ENCODE measurements around the gene CFAP100.

The CFAP100 gene

DNA sequence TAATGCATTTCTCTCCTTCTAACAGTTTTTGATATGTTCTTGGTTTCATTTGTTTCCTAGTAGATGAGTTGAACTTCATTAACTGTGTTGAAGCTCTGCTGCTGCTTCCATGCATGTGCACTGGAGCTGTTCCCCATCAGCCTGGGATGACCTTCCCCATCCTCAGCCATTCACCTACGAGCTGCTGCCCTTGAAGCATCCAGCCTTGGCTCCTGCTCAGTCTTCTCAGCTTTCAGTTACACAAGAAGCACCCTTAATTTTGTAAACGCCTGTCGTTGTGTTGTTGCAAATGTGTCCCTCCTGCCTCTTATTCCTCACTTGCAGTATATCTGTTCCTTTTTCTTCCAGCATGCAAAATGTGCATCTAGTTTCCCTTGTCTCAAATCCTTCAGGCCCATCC is 89.4 kb downstream of the CFAP100 start:
- DNase-seq: no peak

DNA sequence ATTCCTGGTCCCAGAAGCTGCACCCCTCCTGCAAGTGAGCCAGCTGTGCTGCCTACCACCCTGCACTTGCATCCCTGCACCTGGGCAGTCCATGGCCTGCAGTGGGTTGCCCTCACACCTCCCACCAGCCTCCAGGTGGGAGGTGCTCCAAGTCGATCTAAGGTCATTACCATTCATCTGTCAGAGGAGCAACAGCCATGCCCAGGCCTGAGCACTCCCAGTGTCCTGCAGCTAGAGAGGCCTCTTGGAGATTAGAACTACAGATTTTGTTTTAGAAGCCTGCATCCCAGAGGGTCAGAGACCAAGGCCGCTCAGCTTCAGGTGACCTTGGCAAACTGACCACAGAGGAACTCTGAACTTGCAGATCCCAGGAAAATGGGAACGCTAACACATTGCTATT is 90.0 kb downstream of the CFAP100 start:
- DNase-seq: no peak

DNA sequence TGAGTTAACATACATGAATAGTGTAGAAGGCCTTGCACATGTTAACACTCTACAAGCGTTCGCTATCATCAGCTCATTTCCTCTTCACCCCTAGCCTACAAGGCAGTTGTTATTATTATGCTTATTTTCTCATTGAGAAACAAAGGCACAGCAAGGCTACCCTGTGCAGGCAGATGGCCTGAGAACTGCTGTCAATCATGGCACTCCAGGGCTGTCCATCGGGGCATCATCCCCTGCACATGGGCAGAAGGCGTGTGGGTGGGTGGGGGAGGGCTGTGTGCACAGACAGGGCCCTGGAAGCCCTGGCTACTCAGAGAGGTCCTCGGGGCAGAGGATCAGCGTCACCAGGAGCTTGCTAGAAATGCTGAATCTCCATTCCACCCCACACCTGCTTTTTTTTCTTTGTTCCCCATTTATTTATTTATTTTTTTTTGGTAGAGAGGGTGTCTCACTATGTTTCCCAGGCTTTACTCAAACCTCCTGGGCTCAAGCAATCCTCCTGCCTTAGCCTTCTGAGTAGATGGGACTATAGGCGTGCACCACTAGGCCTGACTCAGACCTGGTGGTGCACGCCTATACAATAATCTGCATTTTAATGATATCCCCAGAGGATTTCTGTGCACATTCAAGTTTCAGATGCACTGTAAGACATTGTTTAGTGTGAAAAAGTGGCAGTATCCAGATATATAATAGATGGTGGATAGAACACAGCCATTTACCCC is 90.6 kb downstream of the CFAP100 start:
- no peak for DNase-seq

DNA sequence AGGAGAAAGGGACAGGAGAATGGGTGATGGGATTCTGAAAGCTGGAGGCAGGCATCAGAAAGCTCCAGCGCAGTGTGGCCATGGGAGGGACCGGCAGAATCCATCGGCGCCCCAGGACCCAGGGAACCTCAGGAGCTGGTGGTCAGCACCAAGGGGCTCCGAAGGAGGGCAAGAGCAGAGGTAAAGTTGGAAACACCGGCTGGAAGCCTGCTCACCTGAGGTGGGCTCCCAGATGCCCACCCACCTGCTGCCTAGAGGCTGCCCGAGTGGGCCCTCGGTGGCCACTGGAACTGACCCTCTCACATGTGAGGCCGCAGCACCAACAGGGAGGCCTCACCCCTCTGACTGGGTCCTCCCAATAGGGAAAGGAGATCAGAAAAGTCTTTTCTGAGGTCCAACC is 91.2 kb downstream of the CFAP100 start:
- DNase-seq: no peak
